ENCODE data around the gene SYNGR3. TPM values are rescaled to one million over a fixed set of nuclear protein-coding genes. Genes with fewer than 3 reads are reported as not detected.
A peak's percentile ranks its signal among the peaks of the same experiment; 100 is the strongest.
"Not testable (repeated sequence)": the region's sequence is repeated elsewhere in the genome, so short reads cannot be mapped to it uniquely, and the experiment has no call there.

SYNGR3 gene
- total RNA-seq, 1 experiment from 2014 or later = 0.81 TPM

GRCh38 chr16:2003827-2004641, 14.3 kb downstream of the SYNGR3 start:
- H3K4me3 ChIP-seq = no peak overlapping the region
- no peaks in the 10 kb centered on the region for H3K9me3 ChIP-seq (replicated peaks)
- peaks cover 33% of the 10 kb centered on the region for H3K36me3 ChIP-seq
- DNase-seq = peak; percentile 97 to 98
- peaks cover 23% of the 10 kb centered on the region for H3K4me1 ChIP-seq
- peak overlapping the region; percentile 62 for H3K27ac ChIP-seq
- H3K27me3 ChIP-seq = no peaks in the 10 kb centered on the region

- Histone ChIP-seq H3K4me3 (no peak overlapping the region), H3K27ac (peak overlapping the region; percentile 62), H3K4me1 (peaks cover 23% of the 10 kb centered on the region)
Measured at GRCh38 chr16:2004795-2005517, 15.2 kb downstream of the SYNGR3 start.

GRCh38 chr16:2005646-2006045, 15.9 kb downstream of the SYNGR3 start:
- no peak for DNase-seq
- peaks cover 28% of the 10 kb centered on the region for H3K4me1 ChIP-seq

More at GRCh38 chr16:2004795-2005517, 15.2 kb downstream of the SYNGR3 start:
- peaks cover 32% of the 10 kb centered on the region for H3K36me3 ChIP-seq
- no peaks in the 10 kb centered on the region for H3K27me3 ChIP-seq
- no peaks in the 10 kb centered on the region for H3K9me3 ChIP-seq (replicated peaks)
- DNase-seq = peak; percentile 47 to 50

DNA sequence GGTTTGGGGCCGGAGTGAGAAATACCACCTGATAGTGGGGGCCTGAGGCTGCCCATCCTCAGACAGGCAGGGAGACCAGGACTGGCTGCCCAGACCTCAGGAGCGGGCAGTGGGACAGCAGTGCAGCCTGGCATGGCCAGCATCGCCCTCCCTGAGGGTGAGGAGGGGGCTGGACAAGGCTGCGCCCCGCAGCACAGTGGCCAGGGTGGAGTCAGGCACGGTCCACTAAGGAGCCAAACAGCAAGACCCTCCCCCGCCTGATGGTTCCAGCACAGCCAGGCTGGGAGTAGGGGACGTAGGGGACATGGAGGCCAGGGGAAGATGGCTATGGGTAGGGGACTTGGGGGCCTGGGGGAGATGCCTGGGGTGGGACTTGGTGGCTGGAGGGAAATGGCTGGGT, 16.5 kb downstream of the SYNGR3 start:
- Histone ChIP-seq H3K4me1 (peaks cover 28% of the 10 kb centered on the region), H3K27me3 (no peaks in the 10 kb centered on the region), H3K36me3 (peaks cover 26% of the 10 kb centered on the region), H3K27ac (no peak overlapping the region), H3K4me3 (no peak overlapping the region), H3K9me3 (replicated peaks) (no peaks in the 10 kb centered on the region)
- DNase-seq = no peak

More at GRCh38 chr16:2005646-2006045, 15.9 kb downstream of the SYNGR3 start:
- H3K36me3 ChIP-seq = peaks cover 26% of the 10 kb centered on the region
- no peaks in the 10 kb centered on the region for H3K9me3 ChIP-seq (replicated peaks)
- H3K27me3 ChIP-seq = no peaks in the 10 kb centered on the region
- H3K4me3 ChIP-seq = no peak overlapping the region
- no peak overlapping the region for H3K27ac ChIP-seq

DNA sequence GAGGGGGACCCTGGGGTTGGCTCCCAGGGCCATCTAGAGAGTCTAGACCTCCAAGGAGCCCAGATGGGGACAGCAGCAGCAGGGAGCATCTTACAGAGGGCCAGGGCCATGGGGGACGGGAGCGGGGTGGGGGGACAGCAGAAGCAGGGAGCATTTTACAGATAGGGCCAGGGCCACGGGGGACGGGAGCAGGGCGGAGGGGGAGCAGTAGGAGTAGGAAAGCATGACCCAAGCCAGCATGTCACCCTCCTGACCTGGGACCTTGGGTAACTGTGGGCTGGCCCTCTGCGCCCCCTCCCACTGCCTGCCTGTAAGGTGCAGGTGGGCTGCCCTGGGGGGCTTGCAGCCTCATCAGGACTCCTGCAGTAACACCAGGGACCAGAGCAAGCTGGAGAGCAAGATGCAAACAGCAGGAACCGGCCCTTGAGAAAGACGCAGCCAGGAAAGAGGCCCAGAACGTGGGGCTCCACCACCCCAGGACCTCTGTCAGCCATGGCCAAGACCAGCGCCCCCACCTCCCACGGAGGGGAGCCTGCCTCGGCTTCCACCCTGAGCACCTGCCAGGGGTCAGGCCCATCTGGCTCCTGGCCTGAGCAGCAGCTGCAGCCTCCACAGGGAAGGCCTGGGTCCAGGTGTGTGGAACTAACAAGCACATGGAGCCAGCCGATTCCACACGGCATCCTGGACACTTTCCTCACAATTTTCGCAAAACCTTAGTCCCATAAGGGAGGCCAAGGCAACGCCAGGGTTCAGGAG, 17.5 kb downstream of the SYNGR3 start:
- no peak overlapping the region for H3K27ac ChIP-seq
- H3K36me3 ChIP-seq = peaks cover 17% of the 10 kb centered on the region
- no peak overlapping the region for H3K4me3 ChIP-seq
- peaks cover 28% of the 10 kb centered on the region for H3K4me1 ChIP-seq
- H3K27me3 ChIP-seq = no peaks in the 10 kb centered on the region
- no peak for DNase-seq
- no peaks in the 10 kb centered on the region for H3K9me3 ChIP-seq (replicated peaks)

- H3K4me1 ChIP-seq = peaks cover 28% of the 10 kb centered on the region
- H3K27ac ChIP-seq = no peak overlapping the region
- DNase-seq = no peak
- peaks cover 9% of the 10 kb centered on the region for H3K36me3 ChIP-seq
- peak overlapping the region; percentile 71; the same call in 1 of the 2 replicates for H3K4me3 ChIP-seq
- H3K9me3 ChIP-seq (replicated peaks) = no peaks in the 10 kb centered on the region
- H3K27me3 ChIP-seq = no peaks in the 10 kb centered on the region
Measured at GRCh38 chr16:2008009-2008526, 18.3 kb downstream of the SYNGR3 start.

GRCh38 chr16:2008631-2009163, 18.9 kb downstream of the SYNGR3 start:
- Histone ChIP-seq H3K4me3 (peak overlapping the region; percentile 71), H3K4me1 (peaks cover 28% of the 10 kb centered on the region), H3K36me3 (0 out of 2 replicates have a peak, but pooled peaks cover 6% of the 10 kb centered on the region), H3K27ac (peak overlapping the region; percentile 40; the same call in 1 of the 2 replicates), H3K9me3 (replicated peaks) (no peaks in the 10 kb centered on the region), H3K27me3 (no peaks in the 10 kb centered on the region)
- DNase-seq = no peak

DNA sequence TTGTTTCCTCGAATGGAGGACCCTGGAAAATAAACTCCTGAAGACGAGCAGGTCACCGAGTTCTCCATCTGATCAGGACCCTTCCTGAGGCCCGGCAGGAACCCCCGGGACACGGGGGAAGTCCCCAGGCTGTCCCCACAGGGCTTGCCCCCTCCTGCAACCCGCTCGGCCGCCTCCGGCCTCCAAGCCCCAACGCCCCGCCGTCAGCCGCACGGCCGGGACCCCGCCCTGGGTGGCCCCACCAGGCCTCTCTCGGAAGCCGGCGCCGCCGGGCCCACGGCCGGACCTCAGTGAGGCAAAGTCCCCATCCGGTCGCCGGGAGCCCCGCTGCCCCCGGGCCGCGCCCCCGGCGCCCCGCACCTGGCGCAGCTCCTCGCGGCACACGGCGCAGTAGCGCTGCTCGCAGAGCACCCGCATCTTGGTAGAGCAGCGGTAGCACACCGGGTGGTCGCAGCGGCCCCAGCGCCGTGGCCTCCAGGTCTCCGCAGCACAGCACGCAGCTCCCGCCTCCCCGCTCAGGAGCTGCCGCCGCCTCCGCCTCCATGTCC, 19.5 kb downstream of the SYNGR3 start:
- no peak for DNase-seq
- Histone ChIP-seq H3K4me3 (peak overlapping the region; percentile 71), H3K27me3 (no peaks in the 10 kb centered on the region), H3K27ac (peak overlapping the region; percentile 40; the same call in 1 of the 2 replicates), H3K4me1 (peaks cover 25% of the 10 kb centered on the region), H3K36me3 (0 out of 2 replicates have a peak, but pooled peaks cover 6% of the 10 kb centered on the region), H3K9me3 (replicated peaks) (no peaks in the 10 kb centered on the region)

- Histone ChIP-seq H3K9me3 (replicated peaks) (no peaks in the 10 kb centered on the region), H3K4me3 (peak within 1 kb of the TSS; percentile 71), H3K36me3 (0 out of 2 replicates have a peak, but pooled peaks cover 6% of the 10 kb centered on the region), H3K27me3 (no peaks in the 10 kb centered on the region), H3K27ac (peak within 1 kb of the TSS; percentile 78), H3K4me1 (peaks cover 18% of the 10 kb centered on the region)
- DNase-seq = peak; percentile 79 to 87
Measured at GRCh38 chr16:2009791-2010510, 20.2 kb downstream of the SYNGR3 start, which contains the start of gene ZNF598. Gene ZNF598 (minus strand): TSS chr16:2009821.

DNA sequence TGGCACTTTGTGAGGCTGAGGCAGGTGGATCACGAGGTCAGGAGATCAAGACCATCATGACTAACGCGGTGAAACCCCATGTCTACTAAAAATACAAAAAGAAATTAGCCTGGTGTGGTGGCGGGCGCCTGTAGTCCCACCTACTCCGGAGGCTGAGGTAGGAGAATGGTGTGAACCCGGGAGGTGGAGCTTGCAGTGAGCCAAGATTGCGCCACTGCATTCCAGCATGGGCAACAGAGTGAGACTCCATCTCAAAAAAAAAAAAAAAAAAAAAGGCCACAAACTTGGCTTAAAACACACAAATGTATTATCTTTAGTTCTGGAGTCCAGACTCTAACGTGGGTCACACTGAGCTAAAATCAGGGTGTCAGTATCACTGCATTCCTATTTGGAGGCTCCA, 22.0 kb downstream of the SYNGR3 start:
- not testable (repeated sequence) for H3K36me3 ChIP-seq; H3K27ac ChIP-seq; DNase-seq; H3K4me3 ChIP-seq; H3K27me3 ChIP-seq; H3K9me3 ChIP-seq (replicated peaks)
- peaks cover 28% of the 10 kb centered on the region for H3K4me1 ChIP-seq

DNA sequence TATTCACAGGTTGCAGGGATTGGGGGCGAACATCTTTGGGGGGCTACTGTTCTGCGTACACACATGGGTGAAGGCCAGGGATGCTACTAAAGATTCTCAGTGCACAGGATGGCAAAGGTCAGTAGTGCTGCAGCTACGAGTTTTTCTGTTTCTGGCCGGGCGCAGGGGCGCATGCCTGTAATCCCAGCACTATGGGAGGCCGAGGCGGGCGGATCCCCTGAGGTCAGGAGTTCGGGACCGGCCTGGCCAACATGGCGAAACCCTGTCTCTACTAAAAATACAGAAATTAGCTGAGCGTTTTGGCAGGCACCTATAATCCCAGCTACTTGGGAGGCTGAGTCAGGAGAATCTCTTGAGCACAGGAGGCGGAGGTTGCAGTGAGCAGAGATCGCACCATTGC, 23.8 kb downstream of the SYNGR3 start:
- DNase-seq = no peak
- Histone ChIP-seq H3K9me3 (replicated peaks) (no peaks in the 10 kb centered on the region), H3K4me3 (no peak overlapping the region), H3K4me1 (peaks cover 21% of the 10 kb centered on the region), H3K36me3 (no peaks in the 10 kb centered on the region), H3K27ac (no peak overlapping the region), H3K27me3 (no peaks in the 10 kb centered on the region)

DNA sequence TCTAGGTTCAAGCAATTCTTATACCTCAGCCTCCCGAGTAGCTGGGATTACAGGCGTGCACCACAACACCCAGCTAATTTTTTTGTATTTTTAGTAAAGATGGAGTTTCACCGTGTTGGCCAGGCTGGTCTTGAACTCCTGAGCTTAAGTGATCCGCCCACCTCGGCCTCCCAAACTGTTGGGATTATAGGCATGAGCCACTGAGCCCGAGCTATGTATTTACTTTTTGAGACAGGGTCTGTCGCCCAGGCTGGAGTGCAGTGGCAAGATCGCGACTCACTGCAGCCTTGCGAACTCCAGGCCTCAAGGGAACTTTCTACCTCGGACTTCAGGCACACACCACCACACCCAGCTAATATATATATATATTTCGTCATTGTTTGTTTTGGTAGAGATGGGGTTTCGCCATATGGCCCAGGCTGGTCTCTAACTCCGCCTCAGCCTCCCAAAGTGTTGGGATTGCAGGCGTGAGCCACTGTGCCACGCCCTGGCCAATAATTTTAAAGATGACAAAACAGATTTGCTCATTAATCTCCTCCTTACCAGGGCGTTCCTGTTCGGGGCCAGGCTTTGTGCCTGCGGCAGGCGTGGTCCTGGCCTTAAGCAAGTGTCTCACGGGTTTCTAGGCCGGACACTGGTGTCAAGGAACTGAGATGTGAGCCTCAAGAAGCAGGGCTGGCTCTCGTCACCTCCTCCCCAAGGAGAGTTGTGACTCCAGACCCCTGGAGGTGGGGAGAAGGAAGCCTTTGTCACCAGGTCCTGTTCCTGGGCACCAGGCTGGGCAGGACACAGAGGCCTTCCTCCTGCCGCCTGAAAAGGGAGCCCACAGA, 25.6 kb downstream of the SYNGR3 start:
- no peaks in the 10 kb centered on the region for H3K9me3 ChIP-seq (replicated peaks)
- H3K4me3 ChIP-seq = no peak overlapping the region
- H3K36me3 ChIP-seq = no peaks in the 10 kb centered on the region
- DNase-seq = no peak
- H3K27ac ChIP-seq = no peak overlapping the region
- peaks cover 8% of the 10 kb centered on the region; the same call in 1 of the 2 replicates for H3K27me3 ChIP-seq
- H3K4me1 ChIP-seq = peaks cover 15% of the 10 kb centered on the region

DNA sequence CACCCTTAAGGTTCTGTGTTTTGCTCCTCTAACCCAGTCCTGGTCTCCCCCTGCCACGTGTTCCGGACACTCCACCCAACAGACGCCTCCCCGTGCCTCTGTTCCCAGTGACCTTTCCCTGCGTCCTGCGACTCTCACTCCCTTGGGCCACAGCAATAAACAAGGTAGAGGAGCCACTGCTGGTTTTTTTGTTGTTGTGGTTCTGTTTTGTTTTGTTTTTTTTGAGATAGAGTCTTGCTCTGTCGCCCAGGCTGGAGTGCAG, 26.1 kb downstream of the SYNGR3 start:
- Histone ChIP-seq H3K27ac (no peak overlapping the region), H3K27me3 (peaks cover 8% of the 10 kb centered on the region; the same call in 1 of the 2 replicates), H3K9me3 (replicated peaks) (no peaks in the 10 kb centered on the region), H3K36me3 (no peaks in the 10 kb centered on the region), H3K4me3 (no peak overlapping the region), H3K4me1 (peaks cover 12% of the 10 kb centered on the region)
- DNase-seq = no peak
